ENCODE results near the gene OR5F1.

GRCh38 chr11:55970935-55971334 is 23.5 kb downstream of the OR5F1 start:
- no peak for TF ChIP-seq EP300 (IDR thresholded peaks at IDR 0.05; ENCODE audit: low read depth)
- no peak for TF ChIP-seq CTCF (IDR thresholded peaks at IDR 0.05)
- no peak for TF ChIP-seq POLR2A (IDR thresholded peaks at IDR 0.05)
- no peak for TF ChIP-seq POLR2AphosphoS5 (IDR thresholded peaks at IDR 0.05)

Measured in transverse colon (tissue), 4 donors.